Pancreas (tissue), 10 donors: Measurements from ENCODE around the gene AGPAT1. TPM values are rescaled to one million over a fixed set of nuclear protein-coding genes. Genes with fewer than 3 reads are reported as not detected.

Source experiments
- ATAC-seq, 4 donors: fragments of 200-7000 bp; cut with Tn5 transposase; one replicate each; pipeline versions ENCODE4 v1.8.0 to v1.9.1; 2020; ENCODE audit warnings: mild to moderate bottlenecking in 4 of 4, moderate library complexity in 4 of 4
- DNase-seq, 6 donors: peaks; one replicate each; pipeline ENCODE4 v3.0.0-alpha.2; 2020
- FAIRE-seq: peaks from 2 replicates; lab custom pipeline; 2012; peaks lifted over from hg19 to GRCh38; lab: Jason Lieb, UNC
- H3K27ac ChIP-seq, 4 donors: fragments of 200-600 bp; sonication (generic); 1 replicate in 3 of 4; 2 replicates in 1 of 4; pipeline versions ENCODE4 v1.5.0 to v1.8.0; 2020
- H3K27me3 ChIP-seq, 4 donors: fragments of 200-600 bp; one replicate each; pipeline ENCODE4 v1.8.0; 2021
- H3K36me3 ChIP-seq, 3 donors: fragments of 200-600 bp; sonication (generic) in 1 of 3; one replicate each; pipeline versions ENCODE4 v1.5.0 to v1.8.0; 2020 to 2021
- H3K4me1 ChIP-seq, 3 donors: fragments of 200-600 bp; one replicate each; pipeline ENCODE4 v1.8.0; 2021
- H3K4me3 ChIP-seq, 4 donors: fragments of 200-600 bp; sonication (generic) in 2 of 4; one replicate each; pipeline versions ENCODE4 v1.5.0 to v1.8.0; 2020 to 2021
- H3K9me3 ChIP-seq, 4 donors: fragments of 200-600 bp; one replicate each; pipeline ENCODE4 v1.8.0; 2021
- CTCF ChIP-seq, 4 donors: fragments of 200-600 bp; sonication (generic) in 3 of 4; IDR thresholded peaks; one replicate each; pipeline versions ENCODE4 v1.5.0 to v1.8.0; 2021; ENCODE audit warnings: antibody characterized with exemption in 4 of 4
- WGBS, 2 donors: extraction: QIAGEN DNeasy Blood & Tissue Kit; methylation state at CpG; one replicate each; pipeline ENCODE4 v1.1.7; 2013; 5-methylcytosine and 5-hydroxymethylcytosine counted together
- intact Hi-C, 3 donors: fragments of 100-400 bp; cut with DNase I; formaldehyde crosslinking; loops; one replicate each; pipeline versions ENCODE4 v1.11.1 to v1.14.2; 2022
- polyA plus RNA-seq, 2 donors: library from polyadenylated mRNA; stranded (reverse); fragments of 200-250 nt; gene quantifications; one replicate each; pipeline ENCODE4 v1.2.3, GENCODE V29; 2013
- total RNA-seq, 6 donors: library from RNA; stranded (reverse); fragmentation: NEBNext Ultra II Directional in 4 of 6; extraction: Animal tissue kit (Norgen Biotek cat#: 25700) in 4 of 6; gene quantifications; one replicate each; pipeline versions ENCODE4 v1.2.1 to v1.2.4, GENCODE V29; 2021 to 2023
- donor health status: healthy with polysubstance abuse.
- donor health status: DM: no; HTN: no; CAD: no; lungs with moderate emphysema.
- donor health status: DM: no; HTN: no; CAD: no.
- donor health status: control.
- donor health status: control.
- donor health status: Bipolar disorder and iron deficiency.
- donor health status: DM: yes; HTN: yes; CAD: no.
- donor health status: DM: no; HTN: no; CAD: no.
- donor health status: DM: no; HTN: no; CAD: no.
- donor health status: DM: yes; HTN: yes; CAD: no.

The AGPAT1 gene
- total and polyA plus RNA-seq, 8 donors, result 10.1 to 28.1 (median 18.1) TPM

- no peak for TF ChIP-seq CTCF (IDR thresholded peaks at IDR 0.05)
- ATAC-seq (no peak), FAIRE-seq (no peak), DNase-seq (no peak)
- Histone ChIP-seq H3K4me3 (no peak overlapping the region), H3K27me3 (no peaks in the 10 kb centered on the region), H3K4me1 (peaks cover 0 to 5% (median 4%) of the 10 kb centered on the region in 3 donors), H3K9me3 (no peaks in the 10 kb centered on the region), H3K36me3 (peaks cover 0 to 4% (median 0%) of the 10 kb centered on the region in 3 donors), H3K27ac (no peak overlapping the region)
- 89 to 91% methylated on average over 9 of the region's 9 CpGs for WGBS, 2 donors
- intact Hi-C loops, result no loop called here
These were observed 19.0 kb downstream of the AGPAT1 start for GRCh38 chr6:32156891-32157290.

GRCh38 chr6:32154514-32155161 lies 21.2 kb downstream of the AGPAT1 start:
- H3K36me3 ChIP-seq, result peaks cover 0 to 4% (median 0%) of the 10 kb centered on the region in 3 donors
- ATAC-seq (peak; percentile 84 to 92 (median 90)), DNase-seq (peak; percentile 68 to 88 (median 75)), FAIRE-seq (no peak)
- peak; percentile 9 to 47 (median 32) for TF ChIP-seq CTCF (IDR thresholded peaks at IDR 0.05)
- peaks cover 0 to 5% (median 4%) of the 10 kb centered on the region in 3 donors for H3K4me1 ChIP-seq
- no peaks in the 10 kb centered on the region for H3K9me3 ChIP-seq
- intact Hi-C loops, result no loop called here
- H3K4me3 ChIP-seq, result peak overlapping the region; percentile 59 to 79 (median 66)
- 3 to 5% methylated on average over 28 to 34 of the region's 34 CpGs for WGBS, 2 donors
- no peaks in the 10 kb centered on the region for H3K27me3 ChIP-seq
- peak overlapping the region; percentile 62 to 76 (median 72) for H3K27ac ChIP-seq

GRCh38 chr6:32153564-32154513 lies 22.0 kb downstream of the AGPAT1 start, which contains the start of gene PPT2:
PPT2 (plus strand) TSS chr6:32154141; CDS start chr6:32154595, 454 bp downstream.
- intact Hi-C loops, result no loop called here
- no peak for TF ChIP-seq CTCF (IDR thresholded peaks at IDR 0.05)
- DNase-seq (peak; percentile 70 to 85 (median 75)), ATAC-seq (peak; percentile 80 to 86 (median 84)), FAIRE-seq (no peak)
- H3K27me3 ChIP-seq, result no peaks in the 10 kb centered on the region
- H3K4me3 ChIP-seq, result peak within 1 kb of the TSS; percentile 59 to 79 (median 66)
- 2% methylated on average over 52 of the region's 52 CpGs for WGBS, 2 donors
- H3K4me1 ChIP-seq, result peaks cover 0 to 5% (median 4%) of the 10 kb centered on the region in 3 donors
- H3K27ac ChIP-seq, result peak within 1 kb of the TSS; percentile 62 to 76 (median 72)
- H3K36me3 ChIP-seq, result peaks cover 0 to 4% (median 0%) of the 10 kb centered on the region in 3 donors
- H3K9me3 ChIP-seq, result no peaks in the 10 kb centered on the region

- Histone ChIP-seq H3K4me3 (peak overlapping the region; percentile 59 to 79 (median 66)), H3K4me1 (peaks cover 0 to 5% (median 4%) of the 10 kb centered on the region in 3 donors), H3K27me3 (no peaks in the 10 kb centered on the region), H3K36me3 (peaks cover 0 to under 1% (median 0%) of the 10 kb centered on the region in 3 donors), H3K9me3 (no peaks in the 10 kb centered on the region), H3K27ac (peak overlapping the region; percentile 62 to 76 (median 72))
- FAIRE-seq, result no peak
- intact Hi-C loops, result no loop called here
- TF ChIP-seq CTCF (IDR thresholded peaks at IDR 0.05), result no peak
- peak in 2 of 4 donors; percentile 1 to 13 for ATAC-seq
- no peak for DNase-seq
- 49% methylated on average over 35 of the region's 35 CpGs for WGBS, 2 donors
These were observed 22.9 kb downstream of the AGPAT1 start for GRCh38 chr6:32152769-32153563.
